ENCODE measurements around the gene ING3. TPM values are rescaled to one million over a fixed set of nuclear protein-coding genes. Genes with fewer than 3 reads are reported as not detected.

Gene ING3
- total RNA-seq, 1 experiment from 2014 or later, result 6.7 TPM

GRCh38 chr7:120990468-120991118 lies 40.0 kb downstream of the ING3 start:
- no peak overlapping the region for H3K4me3 ChIP-seq (ENCODE audit: insufficient read depth, low read depth, low read length)
- H3K27me3 ChIP-seq (ENCODE audit: control insufficient read depth, insufficient read depth, low read length), result peaks cover 17% of the 10 kb centered on the region
- no peak for DNase-seq
- H3K36me3 ChIP-seq (replicated peaks; ENCODE audit: control insufficient read depth, insufficient read depth, low read length), result no peaks in the 10 kb centered on the region

GRCh38 chr7:120991161-120991560 lies 40.6 kb downstream of the ING3 start:
- H3K36me3 ChIP-seq (replicated peaks; ENCODE audit: control insufficient read depth, insufficient read depth, low read length), result no peaks in the 10 kb centered on the region
- peaks cover 17% of the 10 kb centered on the region for H3K27me3 ChIP-seq (ENCODE audit: control insufficient read depth, insufficient read depth, low read length)
- DNase-seq, result no peak
- no peak overlapping the region for H3K4me3 ChIP-seq (ENCODE audit: insufficient read depth, low read depth, low read length)

- Histone ChIP-seq H3K4me3 (ENCODE audit: insufficient read depth, low read depth, low read length) (no peak overlapping the region), H3K27me3 (ENCODE audit: control insufficient read depth, insufficient read depth, low read length) (peaks cover 17% of the 10 kb centered on the region), H3K36me3 (replicated peaks; ENCODE audit: control insufficient read depth, insufficient read depth, low read length) (no peaks in the 10 kb centered on the region)
- DNase-seq, result no peak
Observed at GRCh38 chr7:120991581-120991980, 41.0 kb downstream of the ING3 start.

- Histone ChIP-seq H3K27me3 (ENCODE audit: control insufficient read depth, insufficient read depth, low read length) (peaks cover 17% of the 10 kb centered on the region), H3K4me3 (ENCODE audit: insufficient read depth, low read depth, low read length) (no peak overlapping the region)
- no peak for DNase-seq
Observed at GRCh38 chr7:120992272-120992964, 41.8 kb downstream of the ING3 start.

GRCh38 chr7:120992965-120993494 lies 42.5 kb downstream of the ING3 start:
- peaks cover 14% of the 10 kb centered on the region for H3K27me3 ChIP-seq (ENCODE audit: control insufficient read depth, insufficient read depth, low read length)
- DNase-seq, result no peak
- H3K36me3 ChIP-seq (replicated peaks; ENCODE audit: control insufficient read depth, insufficient read depth, low read length), result no peaks in the 10 kb centered on the region
- no peak overlapping the region for H3K4me3 ChIP-seq (ENCODE audit: insufficient read depth, low read depth, low read length)

More at GRCh38 chr7:120992272-120992964, 41.8 kb downstream of the ING3 start:
- no peaks in the 10 kb centered on the region for H3K36me3 ChIP-seq (replicated peaks; ENCODE audit: control insufficient read depth, insufficient read depth, low read length)

GRCh38 chr7:120993553-120994191 lies 43.1 kb downstream of the ING3 start:
- no peak for DNase-seq
- no peaks in the 10 kb centered on the region for H3K36me3 ChIP-seq (replicated peaks; ENCODE audit: control insufficient read depth, insufficient read depth, low read length)
- H3K4me3 ChIP-seq (ENCODE audit: insufficient read depth, low read depth, low read length), result no peak overlapping the region
- H3K27me3 ChIP-seq (ENCODE audit: control insufficient read depth, insufficient read depth, low read length), result peaks cover 9% of the 10 kb centered on the region

- H3K27me3 ChIP-seq (ENCODE audit: control insufficient read depth, insufficient read depth, low read length), result peaks cover under 1% of the 10 kb centered on the region
- no peak overlapping the region for H3K4me3 ChIP-seq (ENCODE audit: insufficient read depth, low read depth, low read length)
- no peak for DNase-seq
- H3K36me3 ChIP-seq (replicated peaks; ENCODE audit: control insufficient read depth, insufficient read depth, low read length), result no peaks in the 10 kb centered on the region
Observed at GRCh38 chr7:120994512-120995410, 44.2 kb downstream of the ING3 start.

GRCh38 chr7:120995654-120996053 lies 45.1 kb downstream of the ING3 start:
- Histone ChIP-seq H3K4me3 (ENCODE audit: insufficient read depth, low read depth, low read length) (no peak overlapping the region), H3K36me3 (replicated peaks; ENCODE audit: control insufficient read depth, insufficient read depth, low read length) (no peaks in the 10 kb centered on the region), H3K27me3 (ENCODE audit: control insufficient read depth, insufficient read depth, low read length) (no peaks in the 10 kb centered on the region)
- DNase-seq, result no peak

GRCh38 chr7:120996333-120996987 lies 45.9 kb downstream of the ING3 start:
- Histone ChIP-seq H3K36me3 (replicated peaks; ENCODE audit: control insufficient read depth, insufficient read depth, low read length) (no peaks in the 10 kb centered on the region), H3K4me3 (ENCODE audit: insufficient read depth, low read depth, low read length) (no peak overlapping the region), H3K27me3 (ENCODE audit: control insufficient read depth, insufficient read depth, low read length) (no peaks in the 10 kb centered on the region)
- DNase-seq, result no peak

- no peak for DNase-seq
- no peaks in the 10 kb centered on the region for H3K36me3 ChIP-seq (replicated peaks; ENCODE audit: control insufficient read depth, insufficient read depth, low read length)
Observed at GRCh38 chr7:120996988-120997345, 46.4 kb downstream of the ING3 start.

GRCh38 chr7:120997882-120998474 lies 47.4 kb downstream of the ING3 start:
- Histone ChIP-seq H3K4me3 (ENCODE audit: insufficient read depth, low read depth, low read length) (no peak overlapping the region), H3K36me3 (replicated peaks; ENCODE audit: control insufficient read depth, insufficient read depth, low read length) (no peaks in the 10 kb centered on the region), H3K27me3 (ENCODE audit: control insufficient read depth, insufficient read depth, low read length) (no peaks in the 10 kb centered on the region)
- DNase-seq, result no peak

More at GRCh38 chr7:120996988-120997345, 46.4 kb downstream of the ING3 start:
- no peaks in the 10 kb centered on the region for H3K27me3 ChIP-seq (ENCODE audit: control insufficient read depth, insufficient read depth, low read length)
- no peak overlapping the region for H3K4me3 ChIP-seq (ENCODE audit: insufficient read depth, low read depth, low read length)

- DNase-seq, result no peak
- Histone ChIP-seq H3K36me3 (replicated peaks; ENCODE audit: control insufficient read depth, insufficient read depth, low read length) (no peaks in the 10 kb centered on the region), H3K4me3 (ENCODE audit: insufficient read depth, low read depth, low read length) (no peak overlapping the region)
Observed at GRCh38 chr7:120998520-120998919, 47.9 kb downstream of the ING3 start.

GRCh38 chr7:120998996-120999565 lies 48.5 kb downstream of the ING3 start:
- Histone ChIP-seq H3K27me3 (ENCODE audit: control insufficient read depth, insufficient read depth, low read length) (no peaks in the 10 kb centered on the region), H3K36me3 (replicated peaks; ENCODE audit: control insufficient read depth, insufficient read depth, low read length) (no peaks in the 10 kb centered on the region)

More at GRCh38 chr7:120998520-120998919, 47.9 kb downstream of the ING3 start:
- no peaks in the 10 kb centered on the region for H3K27me3 ChIP-seq (ENCODE audit: control insufficient read depth, insufficient read depth, low read length)

More at GRCh38 chr7:120998996-120999565, 48.5 kb downstream of the ING3 start:
- H3K4me3 ChIP-seq (ENCODE audit: insufficient read depth, low read depth, low read length), result no peak overlapping the region
- DNase-seq, result no peak

Data from H7 (cell line).